ENCODE results near the gene WDR37. TPM values are rescaled to one million over a fixed set of nuclear protein-coding genes. Genes with fewer than 3 reads are reported as not detected.

The WDR37 gene
- total and polyA plus RNA-seq, 9 of the 15 experiments (the other 6 are each of a cell fraction or from before 2014, with no cell fraction given), result 2.3 to 11.6 (median 6.7) TPM

GRCh38 chr10:1128115-1128514, 71.9 kb downstream of the WDR37 start:
- POLR2A ChIA-PET, result interaction anchor here (0.8 kb wide), 1 partner anchor 10 kb away, joined by 3 read pairs; no protein-coding TSS in a partner anchor
- H3K9ac ChIP-seq (ENCODE audit: insufficient read depth in 1 of 2, low read depth in 2 of 2, low read length in 2 of 2), result no peak overlapping the region
- no peaks in the 10 kb centered on the region for H3K9me1 ChIP-seq (ENCODE audit: control insufficient read depth, insufficient read depth, low read length)
- H3K9me3 ChIP-seq (replicated peaks; ENCODE audit: control insufficient read depth, insufficient read depth, low read depth, low read length), result no peaks in the 10 kb centered on the region
- CTCF ChIA-PET (ENCODE audit: low intra/inter-chr PET ratio), result no interaction called here
- BruUV-seq (replicated peaks), result no TSS peak
- FAIRE-seq (no peak), ATAC-seq (no peak), DNase-seq (ENCODE audit: extremely low read depth in 1 of 4, low spot score in 3 of 4) (no peak)
- no peak overlapping the region for H3K27ac ChIP-seq (ENCODE audit: extremely low read depth, low read depth, low read length)
- 55% methylated on average over 2 of the region's 2 CpGs for WGBS (ENCODE audit: insufficient coverage, low coverage, missing lambda C conversion rate)
- H3K4me3 ChIP-seq, result no peak overlapping the region
- in situ Hi-C loops (cut with MboI), result no loop called here
- H3K4me1 ChIP-seq (replicated peaks in 1 of 2; ENCODE audit: control insufficient read depth in 2 of 2, insufficient read depth in 2 of 2, low read length in 2 of 2), result peaks cover 0 to 5% of the 10 kb centered on the region in 2 experiments; a peak in 2 of 5 replicates
- H4K20me1 ChIP-seq (replicated peaks; ENCODE audit: control insufficient read depth, insufficient read depth, low read length), result no peaks in the 10 kb centered on the region
- H3K79me2 ChIP-seq (ENCODE audit: control insufficient read depth, insufficient read depth, low read length), result no peaks in the 10 kb centered on the region
- no peaks in the 10 kb centered on the region for H3K27me3 ChIP-seq (ENCODE audit: control insufficient read depth in 2 of 2, insufficient read depth in 2 of 2, low read length in 2 of 2)
- no peak for TF ChIP-seq ZBTB26 (CRISPR knock-in tag; IDR thresholded peaks at IDR 0.05)
- no peak for TF ChIP-seq SRSF3 (IDR thresholded peaks at IDR 0.05; ENCODE audit: insufficient read depth, low read length)
- no peak for TF ChIP-seq RAD51 (IDR thresholded peaks at IDR 0.05; ENCODE audit: borderline replicate concordance, low read depth)
- no peak for TF ChIP-seq E2F3 (CRISPR knock-in tag; IDR thresholded peaks at IDR 0.05)
- H3K4me2 ChIP-seq (ENCODE audit: insufficient read depth, low read length), result no peak overlapping the region
- H2AFZ ChIP-seq (ENCODE audit: low read depth, low read length), result no peak overlapping the region
- peaks cover 52% of the 10 kb centered on the region; the same call in 2 of the 3 replicates for H3K36me3 ChIP-seq (ENCODE audit: control insufficient read depth, insufficient read depth, low read length)
- intact Hi-C loops (cut with micrococcal nuclease), result no loop called here

- Histone ChIP-seq H2AFZ (ENCODE audit: low read depth, low read length) (no peak overlapping the region), H3K9ac (ENCODE audit: insufficient read depth in 1 of 2, low read depth in 2 of 2, low read length in 2 of 2) (no peak overlapping the region), H3K4me2 (ENCODE audit: insufficient read depth, low read length) (no peak overlapping the region), H3K4me3 (no peak overlapping the region), H3K4me1 (replicated peaks in 1 of 2; ENCODE audit: control insufficient read depth in 2 of 2, insufficient read depth in 2 of 2, low read length in 2 of 2) (peaks cover 0 to 5% of the 10 kb centered on the region in 2 experiments; a peak in 2 of 5 replicates), H3K27ac (ENCODE audit: extremely low read depth, low read depth, low read length) (no peak overlapping the region), H3K9me1 (ENCODE audit: control insufficient read depth, insufficient read depth, low read length) (no peaks in the 10 kb centered on the region), H4K20me1 (replicated peaks; ENCODE audit: control insufficient read depth, insufficient read depth, low read length) (no peaks in the 10 kb centered on the region), H3K79me2 (ENCODE audit: control insufficient read depth, insufficient read depth, low read length) (no peaks in the 10 kb centered on the region), H3K27me3 (ENCODE audit: control insufficient read depth in 2 of 2, insufficient read depth in 2 of 2, low read length in 2 of 2) (no peaks in the 10 kb centered on the region), H3K9me3 (replicated peaks; ENCODE audit: control insufficient read depth, insufficient read depth, low read depth, low read length) (no peaks in the 10 kb centered on the region), H3K36me3 (ENCODE audit: control insufficient read depth, insufficient read depth, low read length) (peaks cover 52% of the 10 kb centered on the region; the same call in 2 of the 3 replicates)
- ATAC-seq (no peak), DNase-seq (ENCODE audit: extremely low read depth in 1 of 4, low spot score in 3 of 4) (no peak), FAIRE-seq (no peak)
- BruUV-seq (replicated peaks), result no TSS peak
- intact Hi-C loops (cut with micrococcal nuclease), result no loop called here
- in situ Hi-C loops (cut with MboI), result no loop called here
- ChIA-PET CTCF (ENCODE audit: low intra/inter-chr PET ratio) (no interaction called here), POLR2A (no interaction called here)
- TF ChIP-seq ZMIZ1 (IDR thresholded peaks at IDR 0.05; ENCODE audit: low read depth in 2 of 2, low read length in 2 of 2) (no peak), POLR2G (IDR thresholded peaks at IDR 0.05; ENCODE audit: low read depth, low read length) (peak; percentile 30; the same call in 1 of the 2 replicates), XRCC4 (IDR thresholded peaks at IDR 0.05; ENCODE audit: extremely low read depth, insufficient read depth, insufficient read length) (no peak)
- WGBS (ENCODE audit: insufficient coverage, low coverage, missing lambda C conversion rate), result 89% methylated on average over 19 of the region's 21 CpGs
Measured at GRCh38 chr10:1128649-1129048, 72.5 kb downstream of the WDR37 start.

Data from K562 (cell line).